SK-N-SH treated with all-trans-retinoic acid at 6 μM for 48 hours (cell line): ENCODE measurements around the gene SETDB2.

Source experiments
- ARNTL ChIP-seq: fragments of 450-650 bp; formaldehyde crosslinking; IDR thresholded peaks from 2 replicates; pipeline ENCODE4 v1.5.0; 2020; ENCODE audit warnings: low read depth, mild to moderate bottlenecking, moderate library complexity, borderline replicate concordance
- OSR1 ChIP-seq: fragments of 250-450 bp; sonication (Bioruptor Pico); IDR thresholded peaks from 2 replicates; pipeline ENCODE4 v1.8.0; 2022; ENCODE audit warnings: moderate library complexity, mild to moderate bottlenecking, inconsistent platforms
- PPARA ChIP-seq: fragments of 250-450 bp; sonication (Bioruptor Pico); IDR thresholded peaks from 2 replicates; pipeline ENCODE4 v1.5.0; 2020; ENCODE audit warnings: mild to moderate bottlenecking, borderline replicate concordance
- RARB ChIP-seq: fragments of 250-450 bp; sonication (Bioruptor Pico); IDR thresholded peaks from 2 replicates; pipeline ENCODE4 v1.8.0; 2021; ENCODE audit warnings: mild to moderate bottlenecking, moderate library complexity
- SNAI2 ChIP-seq: fragments of 250-450 bp; sonication (Bioruptor Pico); IDR thresholded peaks from 2 replicates; pipeline ENCODE4 v1.5.0; 2020; ENCODE audit warnings: mild to moderate bottlenecking, moderate library complexity
- ZFP3 ChIP-seq: fragments of 250-450 bp; sonication (Bioruptor Pico); IDR thresholded peaks from 2 replicates; pipeline ENCODE4 v1.5.0; 2020; ENCODE audit warnings: mild to moderate bottlenecking, moderate library complexity
- ZNF70 ChIP-seq: fragments of 450-650 bp; formaldehyde crosslinking; IDR thresholded peaks from 2 replicates; pipeline ENCODE4 v1.5.0; 2020; ENCODE audit warnings: mild to moderate bottlenecking, moderate library complexity
- ZNF8 ChIP-seq: fragments of 450-650 bp; formaldehyde crosslinking; IDR thresholded peaks from 2 replicates; pipeline ENCODE4 v1.5.0; 2020; ENCODE audit warnings: mild to moderate bottlenecking, moderate library complexity
- TF ChIP-seq, protein P1 (sequence below): fragments of 250-450 bp; sonication (Bioruptor Pico); IDR thresholded peaks from 2 replicates; pipeline ENCODE4 v1.8.0; 2020; ENCODE audit warnings: mild to moderate bottlenecking, moderate library complexity, borderline replicate concordance
- TF ChIP-seq, protein P2 (sequence below): fragments of 250-450 bp; sonication (Bioruptor Pico); IDR thresholded peaks from 2 replicates; pipeline ENCODE4 v1.5.0; 2020; ENCODE audit warnings: mild to moderate bottlenecking, moderate library complexity

DNA sequence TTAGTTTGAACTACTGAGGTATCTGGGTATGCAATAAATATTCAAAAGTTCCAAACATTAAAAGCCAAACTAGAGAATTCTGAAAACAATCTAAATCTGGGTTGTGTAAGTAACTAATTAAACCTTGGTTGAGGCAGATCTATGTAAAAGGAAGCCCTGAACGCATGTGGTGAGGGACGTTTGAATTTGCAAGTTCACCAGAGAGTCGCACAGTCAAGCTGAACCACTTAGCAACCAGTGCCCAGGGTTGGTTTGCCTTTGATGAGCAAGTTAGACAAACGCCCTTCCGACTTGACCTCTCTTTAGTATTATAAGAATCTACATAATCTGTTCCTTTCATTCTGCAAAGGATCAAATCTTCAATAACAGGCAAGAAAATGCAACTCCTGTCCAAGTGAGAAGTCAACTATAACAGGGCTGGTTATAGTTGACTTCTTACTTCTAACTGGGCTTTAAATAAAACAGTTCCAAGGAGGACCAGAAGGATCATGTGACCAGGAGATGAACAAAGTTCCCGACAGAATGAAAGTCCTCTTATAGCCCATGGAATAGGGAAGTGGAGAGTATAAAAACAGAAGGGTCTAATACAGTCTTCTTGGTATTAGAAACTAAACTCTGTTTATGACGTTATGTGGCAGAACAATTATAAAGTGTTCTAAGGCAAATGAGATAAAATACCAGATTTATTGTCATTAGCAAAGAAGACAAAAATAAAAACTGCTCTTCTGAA, 92.2 kb downstream of the SETDB2 start:
- TF ChIP-seq RARB (CRISPR knock-in tag), result no peak
- TF ChIP-seq, protein P1, sequence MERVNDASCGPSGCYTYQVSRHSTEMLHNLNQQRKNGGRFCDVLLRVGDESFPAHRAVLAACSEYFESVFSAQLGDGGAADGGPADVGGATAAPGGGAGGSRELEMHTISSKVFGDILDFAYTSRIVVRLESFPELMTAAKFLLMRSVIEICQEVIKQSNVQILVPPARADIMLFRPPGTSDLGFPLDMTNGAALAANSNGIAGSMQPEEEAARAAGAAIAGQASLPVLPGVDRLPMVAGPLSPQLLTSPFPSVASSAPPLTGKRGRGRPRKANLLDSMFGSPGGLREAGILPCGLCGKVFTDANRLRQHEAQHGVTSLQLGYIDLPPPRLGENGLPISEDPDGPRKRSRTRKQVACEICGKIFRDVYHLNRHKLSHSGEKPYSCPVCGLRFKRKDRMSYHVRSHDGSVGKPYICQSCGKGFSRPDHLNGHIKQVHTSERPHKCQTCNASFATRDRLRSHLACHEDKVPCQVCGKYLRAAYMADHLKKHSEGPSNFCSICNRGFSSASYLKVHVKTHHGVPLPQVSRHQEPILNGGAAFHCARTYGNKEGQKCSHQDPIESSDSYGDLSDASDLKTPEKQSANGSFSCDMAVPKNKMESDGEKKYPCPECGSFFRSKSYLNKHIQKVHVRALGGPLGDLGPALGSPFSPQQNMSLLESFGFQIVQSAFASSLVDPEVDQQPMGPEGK, result no peak
- TF ChIP-seq, protein P2, sequence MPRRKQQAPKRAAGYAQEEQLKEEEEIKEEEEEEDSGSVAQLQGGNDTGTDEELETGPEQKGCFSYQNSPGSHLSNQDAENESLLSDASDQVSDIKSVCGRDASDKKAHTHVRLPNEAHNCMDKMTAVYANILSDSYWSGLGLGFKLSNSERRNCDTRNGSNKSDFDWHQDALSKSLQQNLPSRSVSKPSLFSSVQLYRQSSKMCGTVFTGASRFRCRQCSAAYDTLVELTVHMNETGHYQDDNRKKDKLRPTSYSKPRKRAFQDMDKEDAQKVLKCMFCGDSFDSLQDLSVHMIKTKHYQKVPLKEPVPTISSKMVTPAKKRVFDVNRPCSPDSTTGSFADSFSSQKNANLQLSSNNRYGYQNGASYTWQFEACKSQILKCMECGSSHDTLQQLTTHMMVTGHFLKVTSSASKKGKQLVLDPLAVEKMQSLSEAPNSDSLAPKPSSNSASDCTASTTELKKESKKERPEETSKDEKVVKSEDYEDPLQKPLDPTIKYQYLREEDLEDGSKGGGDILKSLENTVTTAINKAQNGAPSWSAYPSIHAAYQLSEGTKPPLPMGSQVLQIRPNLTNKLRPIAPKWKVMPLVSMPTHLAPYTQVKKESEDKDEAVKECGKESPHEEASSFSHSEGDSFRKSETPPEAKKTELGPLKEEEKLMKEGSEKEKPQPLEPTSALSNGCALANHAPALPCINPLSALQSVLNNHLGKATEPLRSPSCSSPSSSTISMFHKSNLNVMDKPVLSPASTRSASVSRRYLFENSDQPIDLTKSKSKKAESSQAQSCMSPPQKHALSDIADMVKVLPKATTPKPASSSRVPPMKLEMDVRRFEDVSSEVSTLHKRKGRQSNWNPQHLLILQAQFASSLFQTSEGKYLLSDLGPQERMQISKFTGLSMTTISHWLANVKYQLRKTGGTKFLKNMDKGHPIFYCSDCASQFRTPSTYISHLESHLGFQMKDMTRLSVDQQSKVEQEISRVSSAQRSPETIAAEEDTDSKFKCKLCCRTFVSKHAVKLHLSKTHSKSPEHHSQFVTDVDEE, result no peak
- no peak for TF ChIP-seq ARNTL
- TF ChIP-seq ZFP3 (CRISPR knock-in tag), result no peak
- TF ChIP-seq PPARA, result no peak
- no peak for TF ChIP-seq OSR1 (CRISPR knock-in tag)
- no peak for TF ChIP-seq ZNF8 (CRISPR knock-in tag)
- TF ChIP-seq SNAI2 (CRISPR knock-in tag), result no peak
- TF ChIP-seq ZNF70, result no peak
